GDM1 (cell line): ENCODE measurements around the gene LRRC3B.

Experiments used
- DNase-seq: peaks from one replicate; lab custom pipeline; 2025; lab: John Stamatoyannopoulos, UW

Gene LRRC3B

DNA sequence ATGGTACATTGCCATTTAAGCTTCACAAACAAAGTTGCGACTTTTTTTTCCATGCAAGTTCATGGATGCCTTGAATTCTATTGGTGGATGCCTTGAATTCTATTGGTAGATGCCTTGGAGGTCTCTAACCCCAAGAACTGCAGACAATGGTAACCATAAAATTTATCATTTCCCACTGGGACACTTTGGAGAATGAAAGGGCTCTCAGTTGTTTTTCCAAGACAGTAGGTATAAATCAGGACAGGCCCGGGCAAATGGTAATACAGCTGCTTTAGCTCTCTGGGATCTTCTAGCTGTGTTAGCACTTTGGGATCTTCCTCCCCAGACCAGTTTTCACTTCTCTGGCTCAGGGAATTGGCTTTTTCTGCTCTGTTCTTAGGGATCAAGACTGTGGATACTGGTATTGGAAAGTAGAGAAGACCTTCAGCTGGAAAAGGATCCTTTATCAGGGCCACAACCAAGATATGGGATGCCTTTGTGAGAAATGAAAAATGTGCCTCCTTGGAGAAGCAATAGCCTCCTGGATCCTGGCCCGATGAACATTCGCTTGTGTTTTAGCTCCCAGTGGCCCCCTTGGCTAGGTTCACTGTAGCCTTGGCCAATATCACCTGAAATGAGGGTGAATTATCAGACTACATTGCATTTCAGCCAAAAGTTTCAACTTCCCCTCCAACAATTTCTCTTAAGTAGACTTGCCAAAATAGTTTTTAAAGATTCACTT lies 8.3 kb downstream of the LRRC3B start:
- DNase-seq: no peak

DNA sequence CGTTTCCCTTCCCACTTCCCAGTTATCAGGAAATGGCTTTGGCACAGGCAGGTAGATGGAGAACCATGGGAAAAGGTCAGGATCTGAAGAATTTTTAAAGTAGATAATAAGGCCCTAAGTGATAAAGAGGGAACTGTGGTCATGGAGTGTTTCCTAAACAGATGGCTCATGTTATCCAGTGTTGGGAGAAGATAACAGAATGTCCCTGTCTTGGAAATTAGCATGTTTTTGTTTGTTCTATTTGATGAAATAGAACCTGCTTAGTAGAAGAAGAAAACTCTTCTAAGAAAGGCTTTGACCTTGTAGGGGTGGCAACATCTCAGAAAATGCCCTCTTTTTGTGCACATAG lies 8.8 kb downstream of the LRRC3B start:
- no peak for DNase-seq

DNA sequence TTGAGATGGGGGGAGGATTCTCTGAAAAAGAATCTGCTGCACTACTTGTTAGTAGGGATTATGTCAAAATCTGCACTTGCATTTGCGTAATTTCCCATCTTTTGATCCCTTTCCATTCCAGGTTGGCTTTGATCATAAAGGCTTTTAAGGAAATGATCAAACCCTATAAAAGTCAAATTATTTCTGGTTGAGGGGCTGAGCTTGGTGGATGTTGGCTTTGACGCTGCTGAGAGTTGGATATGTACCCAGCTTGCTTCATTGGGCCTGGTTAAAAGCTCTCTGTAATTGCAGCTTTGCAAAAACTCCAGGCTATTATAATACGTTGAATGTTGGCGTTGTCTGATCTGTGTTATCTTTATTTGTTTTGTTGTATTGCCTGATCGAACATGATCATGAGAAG lies 12.0 kb downstream of the LRRC3B start:
- DNase-seq: no peak

- DNase-seq: no peak
Observed at GRCh38 chr3:26636096-26636727, 13.6 kb downstream of the LRRC3B start.

- DNase-seq: no peak
Observed at GRCh38 chr3:26637698-26638097, 15.1 kb downstream of the LRRC3B start.

GRCh38 chr3:26638113-26638512 lies 15.5 kb downstream of the LRRC3B start:
- no peak for DNase-seq

DNA sequence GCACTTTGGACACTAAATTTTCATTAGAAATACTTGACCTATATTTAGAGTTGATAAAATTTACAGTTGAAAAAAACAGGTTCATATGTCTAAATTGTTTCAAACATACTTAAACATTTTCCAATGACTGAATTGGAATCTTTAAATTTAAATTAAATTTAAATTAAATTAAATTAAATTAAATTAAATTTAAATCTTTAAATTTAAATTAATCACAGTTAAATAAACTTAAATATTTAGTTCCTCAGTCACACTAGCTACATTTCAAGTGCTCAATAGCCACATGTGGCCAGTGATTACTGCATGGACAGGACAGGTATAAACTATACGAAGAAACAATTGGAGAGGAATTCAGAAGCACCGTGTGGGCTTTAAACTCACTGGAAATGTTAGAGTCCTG lies 16.8 kb downstream of the LRRC3B start:
- DNase-seq: no peak

DNA sequence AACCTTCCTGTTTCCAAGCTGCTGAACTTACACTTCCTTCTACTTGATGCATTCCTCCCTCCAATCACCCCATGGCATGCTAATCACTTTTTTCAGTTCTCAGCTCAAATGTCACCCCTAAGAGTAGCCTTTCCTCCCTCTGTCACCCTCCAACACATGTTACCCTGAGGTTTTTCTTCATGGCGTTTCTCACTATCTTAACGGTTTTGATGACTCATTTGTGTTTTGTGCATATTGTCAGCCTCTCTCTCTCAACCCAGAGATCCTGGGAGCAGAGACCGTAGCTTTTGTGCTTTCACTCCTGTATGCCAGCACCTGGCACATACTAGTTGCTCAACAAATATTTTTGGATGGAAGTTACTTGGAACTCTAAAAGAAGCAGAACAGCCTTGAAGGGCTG lies 24.5 kb downstream of the LRRC3B start:
- no peak for DNase-seq

DNA sequence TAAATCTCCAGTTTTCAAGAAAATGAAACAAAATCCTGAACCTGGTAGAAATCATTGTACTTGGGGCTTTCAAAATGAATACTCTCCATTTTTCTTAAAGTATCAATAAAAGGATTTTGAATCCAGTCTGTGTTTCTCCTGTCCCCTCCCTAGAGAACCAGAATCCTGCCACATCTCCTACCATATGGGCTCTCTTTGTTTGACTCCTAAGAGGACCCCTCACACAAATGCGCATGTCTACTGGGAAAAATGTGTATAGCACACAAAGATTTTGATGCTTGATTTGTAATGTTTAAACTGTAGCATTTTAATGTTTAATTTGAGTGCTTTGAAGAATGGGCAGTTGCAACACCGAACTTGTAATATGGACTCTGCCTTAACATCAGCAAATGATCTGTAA lies 25.9 kb downstream of the LRRC3B start:
- no peak for DNase-seq

DNA sequence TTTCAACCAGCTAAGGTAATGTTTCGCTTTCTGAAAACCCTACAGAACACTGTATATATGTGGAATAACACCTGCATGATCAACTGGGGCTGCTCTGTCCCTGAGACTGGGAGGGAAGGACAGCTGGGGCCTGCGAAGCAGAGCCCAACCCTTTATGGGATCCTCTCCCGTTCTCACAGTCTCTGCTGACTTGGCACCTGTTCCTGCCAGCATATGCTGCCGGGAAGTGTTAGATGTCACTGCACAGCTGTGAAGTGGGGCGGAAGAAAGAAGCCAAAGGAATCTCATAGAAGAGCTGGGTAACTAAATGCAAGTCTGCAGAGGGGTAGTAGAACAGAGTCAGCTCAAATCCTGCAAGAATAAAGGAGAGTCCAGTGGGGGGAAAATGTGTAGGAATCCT lies 29.6 kb downstream of the LRRC3B start:
- no peak for DNase-seq

DNA sequence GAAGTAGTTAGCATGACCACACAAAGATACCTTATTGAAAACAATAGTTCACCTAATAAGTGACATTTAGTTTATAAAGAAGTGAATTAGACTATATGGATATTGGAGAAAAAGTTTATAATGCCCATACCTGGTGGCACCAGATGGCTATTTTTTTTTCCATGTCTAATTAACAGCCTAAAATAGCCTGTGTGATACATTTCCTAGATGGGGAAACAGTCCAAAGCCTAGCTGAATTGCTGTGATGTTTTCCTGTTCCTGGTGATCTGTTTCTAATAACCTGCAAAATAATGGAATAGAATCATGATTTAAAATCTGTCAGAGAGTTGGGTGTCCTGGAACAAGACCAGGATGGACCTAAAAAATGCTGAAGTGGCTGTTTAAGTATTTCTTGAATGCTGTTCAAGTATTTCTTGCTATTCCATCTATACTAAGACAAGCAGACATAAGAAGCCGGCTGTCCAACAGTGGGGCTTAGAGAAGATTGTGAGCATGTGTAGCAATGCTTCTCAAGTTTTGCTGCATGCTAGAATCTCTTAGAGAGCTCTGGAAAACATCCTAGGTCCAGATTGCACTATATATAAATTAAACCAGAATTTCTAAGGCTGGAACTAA lies 31.3 kb downstream of the LRRC3B start:
- no peak for DNase-seq

DNA sequence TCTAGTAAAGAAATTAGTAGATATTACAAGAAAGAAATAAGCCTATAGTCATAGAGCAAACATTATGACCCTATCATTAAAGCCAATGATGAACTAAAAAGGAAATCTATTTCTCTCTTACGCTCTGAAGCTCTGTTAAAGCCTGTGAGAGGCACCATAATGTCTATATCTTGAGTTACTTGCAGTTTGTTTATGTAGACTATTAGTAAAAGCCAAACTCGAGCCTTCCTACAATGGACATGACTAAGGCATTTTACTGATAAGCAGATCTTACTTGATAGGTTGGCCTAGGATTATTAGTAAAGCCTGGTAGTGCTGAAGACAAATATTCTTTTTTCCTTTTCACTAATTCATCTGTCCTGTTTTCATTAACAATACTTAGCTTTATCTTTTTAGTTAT lies 32.7 kb downstream of the LRRC3B start:
- no peak for DNase-seq

GRCh38 chr3:26657348-26657976 lies 34.9 kb downstream of the LRRC3B start:
- no peak for DNase-seq

- no peak for DNase-seq
Observed at GRCh38 chr3:26668171-26668570, 45.6 kb downstream of the LRRC3B start.

GRCh38 chr3:26668696-26669095 lies 46.1 kb downstream of the LRRC3B start:
- DNase-seq: no peak

- no peak for DNase-seq
Observed at GRCh38 chr3:26675336-26675735, 52.8 kb downstream of the LRRC3B start.

- DNase-seq: no peak
Observed at GRCh38 chr3:26681632-26682031, 59.1 kb downstream of the LRRC3B start.

DNA sequence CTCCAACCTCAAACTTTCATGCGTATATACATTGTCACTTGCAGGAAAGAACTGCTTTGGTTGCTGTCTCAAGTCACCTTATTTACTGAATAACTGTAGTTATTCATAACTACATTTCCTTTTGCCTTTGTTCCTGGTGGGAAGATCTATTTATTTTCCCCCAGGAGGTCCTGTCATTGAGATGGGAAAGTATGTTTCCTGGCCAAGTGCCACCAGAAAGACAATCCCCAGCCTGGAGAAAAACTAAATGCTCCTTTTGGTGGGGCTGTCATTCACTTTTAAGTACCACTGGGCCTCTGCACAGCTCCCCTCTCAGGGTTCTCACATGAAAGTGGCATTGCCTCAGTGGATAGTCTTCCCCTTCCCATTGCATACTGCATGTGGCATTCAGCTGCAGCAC lies 59.8 kb downstream of the LRRC3B start:
- DNase-seq: no peak

GRCh38 chr3:26683902-26684301 lies 61.3 kb downstream of the LRRC3B start:
- DNase-seq: no peak

GRCh38 chr3:26687466-26687865 lies 64.9 kb downstream of the LRRC3B start:
- DNase-seq: no peak

DNA sequence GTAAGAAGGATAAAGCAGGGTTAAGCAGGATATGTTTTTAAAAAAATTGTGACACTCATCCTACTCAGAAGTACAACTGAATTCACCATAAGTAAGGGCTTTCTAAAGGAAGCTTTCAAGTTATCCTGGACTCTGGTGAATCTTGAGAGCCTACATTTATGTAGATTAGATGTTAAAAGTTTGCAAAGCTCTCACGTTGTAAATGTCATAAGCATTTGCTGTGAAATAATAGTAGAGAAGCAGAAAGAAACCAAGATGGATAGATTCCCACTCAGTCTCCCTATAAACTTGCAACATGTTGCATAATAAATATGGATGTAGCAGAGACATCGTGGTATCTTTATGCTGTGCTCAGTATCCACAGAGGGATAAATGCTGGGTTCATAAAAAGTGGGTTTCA lies 77.0 kb downstream of the LRRC3B start:
- DNase-seq: no peak

GRCh38 chr3:26703519-26703918 lies 80.9 kb downstream of the LRRC3B start:
- no peak for DNase-seq

DNA sequence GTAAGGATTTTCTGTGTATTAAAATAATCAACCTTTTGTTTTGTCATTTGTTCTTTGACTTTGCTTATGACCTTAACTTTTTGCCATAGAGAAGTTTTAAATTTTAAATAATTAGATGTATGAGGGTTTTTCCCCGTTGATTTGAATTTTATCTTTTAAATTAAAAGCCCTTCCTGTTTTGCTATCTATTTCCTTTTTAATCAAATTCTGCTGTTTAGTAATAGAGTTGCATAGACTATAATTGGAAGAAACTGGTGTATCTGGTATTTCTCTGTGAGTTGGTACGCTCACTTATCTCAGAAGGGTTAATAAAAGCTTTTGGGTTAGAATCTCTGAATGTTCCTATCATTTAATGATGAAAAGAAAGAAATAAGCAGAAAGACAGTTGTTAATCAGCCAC lies 82.2 kb downstream of the LRRC3B start:
- no peak for DNase-seq
